HEK293 (cell line): ENCODE results near the gene NCOA7.

Experiments used
- CTCF ChIA-PET: fragments of 350-600 bp; formaldehyde crosslinking; extraction: SDS; loops from one replicate; lab custom pipeline; 2021; ENCODE audit warnings: antibody characterized with exemption; lab: Yijun Ruan, JAX
- POLR2A ChIA-PET: fragments of 300-600 bp; formaldehyde crosslinking; extraction: SDS; loops from one replicate; lab custom pipeline; 2020; ENCODE audit warnings: antibody characterized with exemption, inconsistent platforms; lab: Yijun Ruan, JAX
- H3K27ac ChIP-seq: fragments of 200-500 bp; sonication (Bioruptor generic); 2 replicates; pipeline ENCODE4 v1.5.1; 2014; ENCODE audit warnings: low read depth, low read length, control low read depth, inconsistent platforms; ENCODE audit errors: extremely low read depth
- H3K36me3 ChIP-seq, 2 experiments: fragments of 200-500 bp in 1 of 2; sonication (Bioruptor generic) in 1 of 2; 1 replicate in 1 of 2; 2 replicates in 1 of 2; pipeline ENCODE4 v1.5.1; 2014 to 2017; ENCODE audit warnings: inconsistent platforms in 2 of 2, low read length in 2 of 2; ENCODE audit not compliant: control insufficient read depth in 2 of 2, insufficient read depth in 1 of 2
- H3K4me1 ChIP-seq: fragments of 200-500 bp; sonication (Bioruptor generic); 2 replicates; pipeline ENCODE4 v1.5.1; 2014; ENCODE audit warnings: mild to moderate bottlenecking, low read length, inconsistent platforms; ENCODE audit not compliant: control insufficient read depth, insufficient read depth
- H3K4me3 ChIP-seq: 2 replicates; pipeline ENCODE4 v1.5.1; 2011; ENCODE audit warnings: low read depth, mild to moderate bottlenecking, control low read depth, low read length, moderate library complexity
- H3K9me3 ChIP-seq: fragments of 200-500 bp; sonication (Bioruptor generic); 2 replicates; pipeline ENCODE4 v1.5.1; 2014; ENCODE audit warnings: low read depth, low read length, inconsistent platforms; ENCODE audit not compliant: control insufficient read depth, insufficient read depth
- ELK4 ChIP-seq: IDR thresholded peaks from 2 replicates; pipeline ENCODE4 v1.6.1; 2011; ENCODE audit warnings: mild to moderate bottlenecking, low read depth, low read length, borderline replicate concordance
- IKZF3 ChIP-seq: fragments of 450-650 bp; IDR thresholded peaks from 2 replicates; pipeline ENCODE4 v1.5.0; 2018; ENCODE audit warnings: missing biosample characterization, mild to moderate bottlenecking, missing genetic modification characterization, moderate library complexity
- PATZ1 ChIP-seq: fragments of 450-650 bp; formaldehyde crosslinking; IDR thresholded peaks from 2 replicates; pipeline ENCODE4 v1.5.1; 2016; ENCODE audit warnings: missing biosample characterization, missing genetic modification characterization
- PRDM1 ChIP-seq: fragments of 450-650 bp; formaldehyde crosslinking; IDR thresholded peaks from 2 replicates; pipeline ENCODE4; 2016; ENCODE audit warnings: missing biosample characterization, missing genetic modification characterization
- TRIM28 ChIP-seq: IDR thresholded peaks from 2 replicates; pipeline ENCODE4 v1.6.1; 2011; ENCODE audit warnings: low read length, control low read depth, borderline replicate concordance
- ZBTB17 ChIP-seq: fragments of 450-650 bp; formaldehyde crosslinking; IDR thresholded peaks from 2 replicates; pipeline ENCODE4 v1.5.1; 2016; ENCODE audit warnings: missing biosample characterization, missing genetic modification characterization
- ZBTB20 ChIP-seq: fragments of 450-650 bp; formaldehyde crosslinking; IDR thresholded peaks from 2 replicates; pipeline ENCODE4 v1.5.1; 2016; ENCODE audit warnings: missing biosample characterization, missing genetic modification characterization
- ZBTB8A ChIP-seq: fragments of 450-650 bp; formaldehyde crosslinking; IDR thresholded peaks from 2 replicates; pipeline ENCODE4 v1.5.1; 2016; ENCODE audit warnings: missing biosample characterization, missing genetic modification characterization
- ZNF146 ChIP-seq: fragments of 450-650 bp; formaldehyde crosslinking; IDR thresholded peaks from 2 replicates; pipeline ENCODE4 v1.5.1; 2016; ENCODE audit warnings: missing biosample characterization, missing genetic modification characterization
- ZNF175 ChIP-seq: fragments of 450-650 bp; formaldehyde crosslinking; IDR thresholded peaks from 2 replicates; pipeline ENCODE4 v1.5.1; 2016; ENCODE audit warnings: missing biosample characterization, missing genetic modification characterization
- ZNF37A ChIP-seq: fragments of 450-650 bp; IDR thresholded peaks from 2 replicates; pipeline ENCODE4 v1.5.1; 2018; ENCODE audit warnings: missing biosample characterization, missing genetic modification characterization
- ZNF513 ChIP-seq: fragments of 450-650 bp; IDR thresholded peaks from 2 replicates; pipeline ENCODE4 v1.5.1; 2018; ENCODE audit warnings: missing biosample characterization, missing genetic modification characterization
- ZNF555 ChIP-seq: fragments of 450-650 bp; formaldehyde crosslinking; conservative IDR thresholded peaks from 2 replicates; pipeline ENCODE4 v1.5.1; 2017; ENCODE audit warnings: missing biosample characterization, mild to moderate bottlenecking, missing genetic modification characterization, inconsistent platforms
- ZNF776 ChIP-seq: fragments of 450-650 bp; formaldehyde crosslinking; IDR thresholded peaks from 2 replicates; pipeline ENCODE4 v1.5.0; 2017; ENCODE audit warnings: missing biosample characterization, missing genetic modification characterization, borderline replicate concordance
- ZNF837 ChIP-seq: fragments of 450-650 bp; formaldehyde crosslinking; IDR thresholded peaks from 2 replicates; pipeline ENCODE4 v1.5.1; 2016; ENCODE audit warnings: missing biosample characterization, missing genetic modification characterization
- ZSCAN30 ChIP-seq: fragments of 450-650 bp; IDR thresholded peaks from 2 replicates; pipeline ENCODE4 v1.5.1; 2018; ENCODE audit warnings: missing biosample characterization, mild to moderate bottlenecking, missing genetic modification characterization, moderate library complexity
- TF ChIP-seq, protein P1 (sequence below): fragments of 450-650 bp; formaldehyde crosslinking; IDR thresholded peaks from 2 replicates; pipeline ENCODE4 v1.5.1; 2016; ENCODE audit warnings: missing biosample characterization, missing genetic modification characterization
- TF ChIP-seq, protein P2 (sequence below): fragments of 450-650 bp; formaldehyde crosslinking; IDR thresholded peaks from 2 replicates; pipeline ENCODE4 v1.5.1; 2017; ENCODE audit warnings: missing biosample characterization, missing genetic modification characterization
- TF ChIP-seq, protein P3 (sequence below): fragments of 450-650 bp; IDR thresholded peaks from 2 replicates; pipeline ENCODE4 v1.5.1; 2018; ENCODE audit warnings: missing biosample characterization, mild to moderate bottlenecking, missing genetic modification characterization

Gene NCOA7

DNA sequence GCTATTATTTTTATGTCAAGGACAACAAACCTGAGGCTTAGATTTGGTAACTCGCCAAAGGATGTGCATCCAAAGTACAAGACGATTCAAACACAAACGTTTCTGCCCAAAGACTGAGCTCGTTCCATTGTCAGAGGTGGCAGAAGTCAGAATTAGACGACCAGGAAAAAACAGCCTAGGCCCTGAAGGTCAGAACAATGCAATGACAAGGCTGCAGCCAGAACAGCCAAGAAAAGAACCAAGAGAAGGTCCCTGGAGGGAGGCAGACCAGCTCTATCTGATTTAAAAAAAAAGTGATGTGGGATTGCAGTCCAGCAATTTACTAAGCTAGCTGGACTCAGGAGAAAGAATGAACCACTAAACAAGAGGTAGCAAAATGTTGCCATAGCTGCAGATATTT, 54.2 kb downstream of the NCOA7 start (continued):
- TF ChIP-seq, protein P1, sequence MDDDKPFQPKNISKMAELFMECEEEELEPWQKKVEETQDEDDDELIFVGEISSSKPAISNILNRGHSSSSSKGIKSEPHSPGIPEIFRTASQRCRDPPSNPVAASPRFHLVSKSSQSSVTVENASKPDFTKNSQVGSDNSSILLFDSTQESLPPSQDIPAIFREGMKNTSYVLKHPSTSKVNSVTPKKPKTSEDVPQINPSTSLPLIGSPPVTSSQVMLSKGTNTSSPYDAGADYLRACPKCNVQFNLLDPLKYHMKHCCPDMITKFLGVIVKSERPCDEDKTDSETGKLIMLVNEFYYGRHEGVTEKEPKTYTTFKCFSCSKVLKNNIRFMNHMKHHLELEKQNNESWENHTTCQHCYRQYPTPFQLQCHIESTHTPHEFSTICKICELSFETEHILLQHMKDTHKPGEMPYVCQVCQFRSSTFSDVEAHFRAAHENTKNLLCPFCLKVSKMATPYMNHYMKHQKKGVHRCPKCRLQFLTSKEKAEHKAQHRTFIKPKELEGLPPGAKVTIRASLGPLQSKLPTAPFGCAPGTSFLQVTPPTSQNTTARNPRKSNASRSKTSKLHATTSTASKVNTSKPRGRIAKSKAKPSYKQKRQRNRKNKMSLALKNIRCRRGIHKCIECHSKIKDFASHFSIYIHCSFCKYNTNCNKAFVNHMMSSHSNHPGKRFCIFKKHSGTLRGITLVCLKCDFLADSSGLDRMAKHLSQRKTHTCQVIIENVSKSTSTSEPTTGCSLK (tag by site-specific recombination), result no peak
- TF ChIP-seq ZBTB17 (tag by site-specific recombination) (0 out of 2 replicates have a peak, but pooled peaks have one; percentile 10), PRDM1 (tag by site-specific recombination) (no peak)

- peaks cover 13% of the 10 kb centered on the region for H3K4me1 ChIP-seq
- H3K27ac ChIP-seq, result no peak overlapping the region
- TF ChIP-seq ZNF837 (tag by site-specific recombination) (no peak), ZNF555 (tag by site-specific recombination) (no peak), ZBTB17 (tag by site-specific recombination) (peak; percentile 55; the same call in 1 of the 2 replicates), ZBTB8A (peak; percentile 30), ELK4 (no peak), ZBTB20 (tag by site-specific recombination) (peak; percentile 89), IKZF3 (tag by site-specific recombination) (peak; percentile 42; the same call in 1 of the 2 replicates), ZNF37A (tag by site-specific recombination) (no peak), ZNF175 (tag by site-specific recombination) (no peak), ZNF513 (tag by site-specific recombination) (no peak), ZSCAN30 (0 out of 2 replicates have a peak, but pooled peaks have one; percentile 15), TRIM28 (peak; percentile 78), PATZ1 (tag by site-specific recombination) (no peak), ZNF146 (tag by site-specific recombination) (no peak), ZNF776 (tag by site-specific recombination) (no peak)
- TF ChIP-seq, protein P2, sequence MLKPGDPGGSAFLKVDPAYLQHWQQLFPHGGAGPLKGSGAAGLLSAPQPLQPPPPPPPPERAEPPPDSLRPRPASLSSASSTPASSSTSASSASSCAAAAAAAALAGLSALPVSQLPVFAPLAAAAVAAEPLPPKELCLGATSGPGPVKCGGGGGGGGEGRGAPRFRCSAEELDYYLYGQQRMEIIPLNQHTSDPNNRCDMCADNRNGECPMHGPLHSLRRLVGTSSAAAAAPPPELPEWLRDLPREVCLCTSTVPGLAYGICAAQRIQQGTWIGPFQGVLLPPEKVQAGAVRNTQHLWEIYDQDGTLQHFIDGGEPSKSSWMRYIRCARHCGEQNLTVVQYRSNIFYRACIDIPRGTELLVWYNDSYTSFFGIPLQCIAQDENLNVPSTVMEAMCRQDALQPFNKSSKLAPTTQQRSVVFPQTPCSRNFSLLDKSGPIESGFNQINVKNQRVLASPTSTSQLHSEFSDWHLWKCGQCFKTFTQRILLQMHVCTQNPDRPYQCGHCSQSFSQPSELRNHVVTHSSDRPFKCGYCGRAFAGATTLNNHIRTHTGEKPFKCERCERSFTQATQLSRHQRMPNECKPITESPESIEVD, result peak; percentile 81
- TF ChIP-seq, protein P3, sequence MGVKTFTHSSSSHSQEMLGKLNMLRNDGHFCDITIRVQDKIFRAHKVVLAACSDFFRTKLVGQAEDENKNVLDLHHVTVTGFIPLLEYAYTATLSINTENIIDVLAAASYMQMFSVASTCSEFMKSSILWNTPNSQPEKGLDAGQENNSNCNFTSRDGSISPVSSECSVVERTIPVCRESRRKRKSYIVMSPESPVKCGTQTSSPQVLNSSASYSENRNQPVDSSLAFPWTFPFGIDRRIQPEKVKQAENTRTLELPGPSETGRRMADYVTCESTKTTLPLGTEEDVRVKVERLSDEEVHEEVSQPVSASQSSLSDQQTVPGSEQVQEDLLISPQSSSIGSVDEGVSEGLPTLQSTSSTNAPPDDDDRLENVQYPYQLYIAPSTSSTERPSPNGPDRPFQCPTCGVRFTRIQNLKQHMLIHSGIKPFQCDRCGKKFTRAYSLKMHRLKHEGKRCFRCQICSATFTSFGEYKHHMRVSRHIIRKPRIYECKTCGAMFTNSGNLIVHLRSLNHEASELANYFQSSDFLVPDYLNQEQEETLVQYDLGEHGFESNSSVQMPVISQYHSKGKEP (tag by site-specific recombination), result peak; percentile 36; the same call in 1 of the 2 replicates
- H3K4me3 ChIP-seq, result no peak overlapping the region
- no peaks in the 10 kb centered on the region for H3K9me3 ChIP-seq
- no peaks in the 10 kb centered on the region for H3K36me3 ChIP-seq
- ChIA-PET POLR2A (no interaction called here), CTCF (interaction anchor here (0.7 to 1.5 kb wide), 4 partner anchors 12 to 60 kb away, joined by 3 to 4 read pairs (median 4); partner anchors contain the start of gene NCOA7)
These were observed 55.7 kb downstream of the NCOA7 start for GRCh38 chr6:125846292-125847024.
